GM18498 (cell line): ENCODE results near the gene OR6N2.

ENCODE experiments used
- ATAC-seq: cut with Tn5 transposase; IDR thresholded peaks from one replicate; pipeline ENCODE4 v1.9.1; 2021; ENCODE audit warnings: mild to moderate bottlenecking, moderate library complexity; ENCODE audit not compliant: unreplicated experiment

Gene OR6N2

GRCh38 chr1:158771950-158772866, 8.8 kb downstream of the OR6N2 start, which contains the start of gene OR6N1:
TSS of gene OR6N1 (minus strand) at chr1:158772195. CDS start at chr1:158766682, 5,513 bp downstream.
- no peak for ATAC-seq

DNA sequence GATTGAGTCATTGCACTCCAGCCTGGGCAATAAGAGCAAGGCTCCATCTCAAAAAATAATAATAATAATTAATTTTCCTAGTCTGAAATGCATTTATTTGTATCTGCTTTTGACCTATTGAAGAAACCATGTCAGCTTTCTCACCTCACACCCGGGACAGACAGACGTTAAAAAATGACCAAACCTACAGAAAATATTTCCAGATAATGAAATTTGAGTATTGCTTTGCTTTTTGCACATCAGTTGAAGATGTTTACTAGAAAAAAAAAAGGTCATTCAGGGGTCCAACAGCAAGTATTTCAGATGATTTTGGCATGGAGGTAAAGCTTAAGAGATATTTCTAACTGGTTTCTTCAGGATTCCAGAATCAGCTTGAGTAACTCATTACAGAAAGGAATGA, 26.6 kb downstream of the OR6N2 start, which contains the start of gene OR6K6:
Gene OR6K6 (plus strand): TSS at position 301 of the 400 bp plus-strand sequence. CDS start 168 bp downstream, outside the sequence.
- ATAC-seq, result no peak

DNA sequence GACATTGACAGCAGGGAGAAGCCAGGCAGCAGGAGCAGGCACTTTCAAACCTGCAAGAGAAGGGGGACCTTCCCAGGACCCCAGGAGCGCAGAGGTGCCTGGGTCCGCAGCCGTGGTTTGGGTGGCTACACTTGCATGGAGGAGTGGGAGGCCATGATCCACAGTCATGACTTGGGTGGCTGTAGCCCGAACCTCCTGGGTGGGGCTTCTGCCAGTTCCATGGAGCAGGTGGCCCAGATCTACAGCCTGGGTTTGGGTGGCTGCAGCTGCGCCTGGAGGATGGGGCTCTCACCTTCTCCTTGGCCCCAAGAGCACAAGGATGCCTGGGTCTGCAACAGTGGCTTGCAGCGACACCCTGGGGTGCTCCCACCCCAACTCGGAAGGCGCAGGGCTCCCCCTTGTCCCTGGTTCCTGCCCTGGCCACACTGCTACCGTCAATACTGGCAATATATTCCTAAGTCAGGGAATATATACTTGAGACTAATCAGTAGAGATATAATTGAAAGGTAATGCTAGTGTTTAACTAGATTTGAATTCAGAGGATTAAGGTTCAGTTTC, 28.8 kb downstream of the OR6N2 start:
- no peak for ATAC-seq

GRCh38 chr1:158735848-158736247, 45.2 kb downstream of the OR6N2 start:
- no peak for ATAC-seq

DNA sequence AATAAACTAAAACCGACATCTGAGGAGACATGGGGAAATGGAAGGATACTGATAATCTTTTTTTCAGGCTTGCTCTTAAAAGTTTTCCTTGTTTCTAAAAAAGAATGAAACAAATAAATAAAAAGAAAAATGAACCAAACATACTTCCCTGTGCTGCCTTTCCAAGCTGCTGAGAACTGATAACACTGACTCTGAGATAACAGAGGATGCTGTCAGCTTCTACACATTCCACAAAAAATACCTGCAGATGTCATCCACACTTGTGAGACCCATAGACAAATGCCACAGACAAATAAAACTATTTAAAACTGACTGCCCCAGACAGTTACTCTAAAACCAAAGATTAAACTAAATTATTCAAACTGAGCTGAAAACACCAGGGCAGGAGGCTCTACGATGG, 48.5 kb downstream of the OR6N2 start:
- ATAC-seq, result no peak

DNA sequence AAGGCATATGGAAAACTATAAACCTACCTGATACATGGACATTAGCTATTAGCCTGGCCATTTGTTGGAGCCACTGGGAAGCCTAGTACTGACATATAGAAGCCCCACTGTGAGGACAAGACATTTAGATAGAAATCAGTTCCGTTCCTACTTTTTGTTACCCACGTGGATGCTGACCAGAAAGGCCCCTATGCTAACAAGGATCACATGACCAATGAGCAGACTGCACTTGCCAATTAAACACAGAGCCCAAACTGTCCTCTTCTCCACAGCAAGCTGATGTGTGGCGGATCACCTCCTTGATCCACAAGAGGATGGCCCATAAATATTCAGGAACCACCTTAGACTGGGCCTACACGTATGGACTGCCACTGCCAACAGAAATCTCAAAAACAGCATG, 49.3 kb downstream of the OR6N2 start:
- no peak for ATAC-seq

- ATAC-seq, result no peak
Measured at GRCh38 chr1:158730453-158730852, 50.6 kb downstream of the OR6N2 start.

DNA sequence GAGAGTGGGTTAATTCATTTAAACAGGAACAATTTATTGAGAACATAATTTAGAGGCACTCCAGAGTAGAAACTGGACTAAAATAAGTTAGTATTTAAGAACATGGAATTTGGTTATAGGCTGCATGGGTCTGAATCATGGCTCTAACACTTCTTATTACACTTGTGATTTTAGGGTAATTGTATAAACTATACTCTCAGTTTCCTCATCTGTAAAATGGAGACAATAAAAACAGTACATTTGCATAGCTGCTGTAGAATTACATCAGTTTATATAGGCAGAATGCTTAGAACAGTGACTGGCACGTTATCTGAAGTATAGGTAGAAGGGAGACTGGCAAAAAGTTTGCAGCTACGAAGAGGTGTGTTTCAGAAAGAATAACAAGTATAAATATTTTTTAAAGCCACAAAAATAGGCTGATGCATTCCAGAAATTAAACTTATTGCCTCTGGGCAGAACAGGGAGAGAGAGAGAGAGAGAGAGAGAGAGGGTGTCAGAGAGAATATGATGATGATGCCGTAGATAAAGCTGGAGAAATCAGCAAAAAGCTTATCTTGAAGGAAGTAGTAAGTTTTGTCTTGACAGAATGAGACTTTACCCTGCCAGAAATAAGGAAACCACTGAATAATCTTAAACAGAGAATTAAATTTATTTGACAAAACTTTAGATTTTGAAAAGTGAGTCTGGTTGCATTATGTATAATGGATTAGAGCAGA, 52.3 kb downstream of the OR6N2 start:
- no peak for ATAC-seq

- no peak for ATAC-seq
Measured at GRCh38 chr1:158724442-158724841, 56.6 kb downstream of the OR6N2 start.
